ENCODE measurements around the gene SPATA31A5.
"Not testable (repeated sequence)": the region's sequence is repeated elsewhere in the genome, so short reads cannot be mapped to it uniquely, and the experiment has no call there.

The SPATA31A5 gene
- 0 reads per million in 2 donors for total RNA-seq

DNA sequence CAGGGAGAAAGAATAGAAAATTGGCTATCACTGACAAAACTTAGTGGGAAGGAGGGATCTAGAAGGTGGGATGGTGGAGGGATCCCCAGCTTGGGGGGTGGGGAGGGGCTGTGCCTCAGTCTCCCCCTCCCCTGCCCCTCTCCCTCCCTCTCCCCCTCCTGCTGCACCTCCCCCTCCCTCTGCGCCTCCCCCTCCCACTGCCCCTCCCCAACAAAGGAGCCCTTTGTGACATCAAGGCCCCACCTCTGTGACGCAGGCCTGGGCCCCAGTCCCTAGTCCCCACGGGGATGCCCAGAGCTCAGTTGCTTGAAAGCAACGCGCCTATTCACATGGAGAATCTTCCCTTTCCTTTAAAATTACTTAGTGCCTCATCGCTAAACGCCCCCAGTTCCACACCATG lies at the start of gene SPATA31A5:
Gene SPATA31A5, plus strand, starts transcription at position 301 of the 400 bp plus-strand sequence. Its CDS starts 29 bp downstream, at position 330.
- not testable (repeated sequence) for DNase-seq

DNA sequence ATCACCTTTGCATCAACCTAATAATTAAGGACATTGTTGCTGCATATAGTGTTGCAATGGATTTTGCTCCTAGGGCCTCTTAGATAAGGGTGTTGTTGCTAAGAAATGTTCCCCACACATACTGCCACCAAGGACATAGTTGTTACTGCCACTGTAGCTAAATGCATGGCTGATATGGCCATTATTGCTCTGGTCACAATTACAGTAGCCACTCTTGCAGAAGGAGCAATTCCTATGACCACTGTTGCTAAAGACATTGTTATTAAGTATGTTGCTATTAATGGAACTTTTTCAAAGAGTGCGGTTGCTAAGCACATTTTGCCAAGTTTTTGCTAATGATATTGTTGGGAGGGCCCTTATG lies 48.8 kb downstream of the SPATA31A5 start:
- DNase-seq = not testable (repeated sequence)

DNA sequence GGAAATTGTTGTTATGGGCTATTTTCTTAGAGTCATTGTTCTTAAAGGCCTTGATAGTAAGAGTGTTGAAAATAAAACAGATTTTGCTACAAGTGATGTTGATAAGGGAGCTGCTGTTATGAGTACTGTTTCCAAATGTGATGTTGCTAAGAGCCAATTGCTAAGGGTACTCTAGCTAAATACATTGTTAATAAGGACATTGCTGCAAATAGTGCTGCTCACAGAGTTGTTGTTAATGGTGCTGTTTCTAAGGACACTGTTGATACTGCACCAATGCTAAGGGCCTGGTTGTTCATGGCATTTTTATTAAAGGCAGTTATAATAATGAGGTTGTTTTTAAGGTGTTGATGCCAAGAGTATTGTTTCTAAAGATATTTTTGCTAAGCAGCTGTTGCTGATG lies 52.2 kb downstream of the SPATA31A5 start:
- DNase-seq = not testable (repeated sequence)
